ENCODE measurements around the gene TACR1.
"Not testable (repeated sequence)": the region's sequence is repeated elsewhere in the genome, so short reads cannot be mapped to it uniquely, and the experiment has no call there.

Gene TACR1

DNA sequence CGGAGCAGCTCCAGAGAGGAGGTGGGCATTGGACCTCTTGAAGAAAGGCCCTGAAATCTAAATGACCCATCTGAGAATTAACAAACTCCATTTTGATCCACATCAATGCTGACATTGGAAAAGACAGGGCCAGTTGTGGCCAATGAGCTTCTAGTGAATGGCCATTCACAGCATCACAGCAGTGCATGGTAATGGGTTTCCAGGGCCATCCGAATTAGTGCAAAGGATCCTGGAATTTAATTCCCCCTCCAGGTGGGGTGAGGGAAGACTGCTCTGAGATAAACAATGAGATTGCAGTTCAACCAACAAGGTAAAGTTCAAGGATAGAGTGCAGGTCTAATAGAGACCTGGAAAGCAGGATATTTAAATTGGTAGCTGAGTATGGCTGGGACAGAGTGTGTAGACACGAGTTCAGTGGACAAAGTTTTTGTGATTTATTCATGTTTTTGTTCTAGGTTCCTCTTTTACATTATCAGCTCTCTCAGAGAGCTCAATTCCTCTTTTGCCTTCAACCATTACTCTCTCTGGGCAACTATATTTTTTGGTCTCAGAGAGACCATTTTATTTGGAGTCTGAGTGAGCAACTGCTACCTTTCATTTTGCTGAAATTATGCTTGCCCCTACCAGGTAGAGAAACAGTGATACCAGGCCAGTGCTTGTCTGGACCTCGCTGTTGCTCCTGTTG, 5.0 kb downstream of the TACR1 start:
- FAIRE-seq = no peak

DNA sequence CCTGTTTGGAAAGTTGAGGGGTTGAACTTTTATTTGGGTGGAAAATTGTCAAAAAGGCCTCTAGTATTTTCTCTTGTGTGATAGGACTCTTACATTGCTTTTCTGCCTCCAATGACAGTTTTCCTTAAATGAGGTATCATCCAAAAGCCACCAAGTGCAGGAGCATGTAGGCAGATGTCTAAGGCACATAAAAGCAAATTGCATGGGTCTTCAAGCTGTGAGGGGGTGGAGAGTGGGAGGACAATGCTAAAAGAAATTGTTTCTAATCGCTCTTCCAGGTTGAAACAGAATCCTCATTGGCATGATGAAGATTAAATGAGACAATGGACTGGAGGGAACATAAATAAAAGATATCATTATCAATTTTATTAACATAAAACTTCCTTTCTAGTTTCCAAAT, 6.8 kb downstream of the TACR1 start:
- no peak for FAIRE-seq

DNA sequence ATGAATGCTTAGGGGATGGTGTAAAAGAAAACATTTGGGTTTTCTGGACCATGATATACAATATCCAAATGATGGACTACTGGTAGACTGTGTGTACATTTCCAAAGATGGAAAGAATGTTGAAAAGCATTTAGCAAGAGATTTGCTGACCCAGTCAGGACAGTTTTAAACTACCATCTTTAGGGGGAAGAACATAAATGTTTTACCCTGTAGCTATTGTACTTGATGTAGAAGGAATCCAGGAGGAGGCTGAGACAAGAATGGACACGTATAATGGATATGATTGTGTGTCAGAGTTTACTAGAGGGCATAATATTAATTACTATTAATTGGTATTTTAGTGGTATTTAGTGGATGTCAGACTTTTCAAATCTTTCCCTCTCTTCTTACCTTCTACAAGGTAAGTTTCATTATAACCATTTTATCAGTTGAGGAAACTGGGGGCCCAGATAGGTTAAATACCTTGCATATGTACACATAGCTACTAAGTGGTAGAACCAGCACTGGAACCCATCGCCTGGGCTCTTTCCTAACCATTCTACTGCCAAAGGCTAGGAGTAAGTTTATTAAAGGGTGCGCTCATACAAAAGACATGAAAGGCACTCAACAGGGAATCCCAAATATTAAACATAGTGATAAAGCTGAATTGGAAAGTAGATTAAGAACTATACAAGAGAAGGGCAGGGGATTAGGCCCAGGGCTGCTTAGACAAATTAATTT, 8.9 kb downstream of the TACR1 start:
- no peak for FAIRE-seq

DNA sequence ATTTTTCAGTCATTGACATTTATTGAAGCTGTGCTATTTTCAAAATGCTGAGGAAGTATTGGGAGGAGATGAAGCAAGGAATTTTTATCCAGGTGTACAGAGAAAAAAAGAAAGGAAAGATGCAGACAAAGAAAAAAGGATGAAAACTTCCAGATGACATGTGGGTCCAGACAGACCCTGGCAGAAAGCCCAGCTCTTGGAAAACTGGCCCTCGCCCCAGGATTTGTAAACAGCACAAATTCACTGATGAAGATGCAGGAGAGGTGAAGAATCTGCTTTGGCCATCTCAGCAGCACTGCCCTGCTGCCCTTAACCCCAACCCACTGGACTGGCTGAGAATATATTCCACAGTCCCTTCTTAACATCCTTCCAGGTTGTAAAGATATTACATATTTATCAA, 12.5 kb downstream of the TACR1 start:
- FAIRE-seq = no peak

DNA sequence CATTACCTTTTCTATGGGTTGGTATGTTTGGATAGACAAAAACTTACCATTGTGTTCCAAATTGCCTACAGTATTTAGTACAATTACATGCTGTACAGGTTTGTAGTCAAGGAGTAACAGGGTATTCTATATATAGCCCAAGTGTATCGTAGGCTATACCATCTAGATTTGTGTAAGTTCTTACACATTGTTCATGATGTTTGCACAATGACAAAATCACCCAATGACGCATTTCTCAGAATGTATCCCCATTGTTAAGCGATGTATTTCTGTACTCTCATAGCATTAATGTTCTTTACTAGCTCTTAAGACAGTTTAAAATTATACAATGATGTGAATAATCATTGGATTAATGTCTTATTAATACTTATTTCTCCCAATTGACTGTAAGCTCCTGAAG, 16.7 kb downstream of the TACR1 start:
- no peak for FAIRE-seq

DNA sequence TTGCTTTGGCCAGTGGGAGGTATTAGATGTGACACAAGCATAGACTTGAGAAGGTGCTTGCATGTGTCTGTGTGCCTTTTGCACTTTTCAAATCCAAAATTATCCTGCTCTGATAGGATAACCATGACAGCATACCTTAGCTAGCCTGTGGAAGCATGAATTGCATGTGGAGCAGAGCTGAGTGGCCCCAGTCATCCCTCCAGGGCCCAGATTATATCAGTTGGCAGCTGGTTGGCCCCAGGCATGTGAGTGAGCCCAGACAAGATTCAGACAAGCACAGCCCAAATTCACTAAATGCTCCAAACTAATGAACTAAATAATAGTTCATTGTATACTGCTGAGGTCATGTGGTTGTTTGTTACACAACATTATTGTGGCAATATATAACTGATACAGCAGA, 18.8 kb downstream of the TACR1 start:
- FAIRE-seq = no peak

DNA sequence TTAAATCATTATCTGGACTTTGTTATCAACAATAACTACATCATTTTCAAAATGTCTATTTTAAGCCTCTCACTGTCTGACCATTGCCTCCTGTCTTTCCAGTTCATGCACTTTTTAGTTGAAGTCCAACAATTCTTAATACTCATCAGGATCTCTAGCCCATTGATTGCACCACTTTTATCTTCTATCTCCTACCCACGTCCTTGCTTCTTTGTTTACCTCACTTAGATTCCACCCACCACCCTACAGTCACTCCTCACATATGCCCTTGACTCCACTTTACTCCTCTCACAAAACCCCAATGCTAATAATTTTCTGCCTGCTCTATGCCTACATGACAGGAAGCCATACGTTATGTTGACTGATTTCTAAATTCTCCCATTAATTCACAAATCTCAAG, 21.9 kb downstream of the TACR1 start:
- no peak for FAIRE-seq

DNA sequence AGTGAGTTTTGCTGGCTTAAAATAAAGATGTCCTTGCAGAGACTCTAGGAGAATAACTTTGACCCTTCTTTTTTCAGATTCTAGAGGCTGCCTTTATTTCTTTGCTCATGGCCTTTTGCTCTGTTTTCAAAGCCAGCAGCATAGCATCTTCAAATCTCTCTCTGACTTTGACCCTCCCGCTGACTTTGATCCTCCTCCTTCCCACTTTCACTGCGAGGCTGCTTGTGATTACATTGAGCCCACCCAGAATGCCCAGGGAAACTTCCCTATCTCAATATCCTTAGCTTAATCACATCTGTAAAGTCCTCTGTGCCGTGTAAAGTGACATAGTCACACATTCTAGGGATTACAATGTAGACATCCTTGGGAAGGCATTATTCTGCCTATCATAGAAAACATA, 23.9 kb downstream of the TACR1 start:
- FAIRE-seq = no peak

DNA sequence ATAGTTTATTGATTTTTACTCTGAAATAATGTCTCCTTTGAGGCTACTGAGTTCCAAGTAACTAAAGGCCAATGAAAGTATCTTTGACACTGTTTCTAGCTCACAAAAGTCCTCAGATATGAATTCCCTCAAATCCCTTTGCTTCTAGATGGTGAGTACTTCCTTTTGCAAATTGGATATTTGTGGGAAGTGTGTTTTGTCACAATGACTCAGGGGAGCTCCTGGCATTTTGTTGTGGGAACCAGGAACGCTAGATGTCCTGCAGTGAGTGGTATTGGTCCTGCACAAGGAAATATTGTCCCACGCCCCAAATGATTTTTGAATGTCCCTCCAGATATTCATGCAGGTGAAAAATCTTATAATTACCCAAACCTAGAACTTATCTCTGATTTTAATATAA, 24.3 kb downstream of the TACR1 start:
- FAIRE-seq = no peak

DNA sequence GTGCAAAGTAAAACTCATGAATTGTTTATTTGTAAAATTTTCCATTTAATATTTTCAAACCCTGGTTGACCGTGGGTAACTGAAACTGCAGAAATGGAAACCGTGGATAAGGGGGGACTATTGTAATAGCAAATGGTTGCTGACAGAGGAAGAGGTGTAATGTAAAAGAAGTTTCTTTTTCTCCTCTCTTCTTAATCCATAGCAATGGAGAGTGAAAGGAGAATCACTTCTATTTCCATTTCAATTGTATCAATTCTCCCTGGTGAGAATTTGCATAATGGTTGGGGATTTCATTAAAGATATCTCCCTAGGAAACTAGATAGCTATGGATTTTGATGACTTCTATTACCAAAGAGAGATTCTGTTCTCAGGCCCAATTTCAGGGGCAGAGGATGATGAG, 24.8 kb downstream of the TACR1 start:
- no peak for FAIRE-seq

DNA sequence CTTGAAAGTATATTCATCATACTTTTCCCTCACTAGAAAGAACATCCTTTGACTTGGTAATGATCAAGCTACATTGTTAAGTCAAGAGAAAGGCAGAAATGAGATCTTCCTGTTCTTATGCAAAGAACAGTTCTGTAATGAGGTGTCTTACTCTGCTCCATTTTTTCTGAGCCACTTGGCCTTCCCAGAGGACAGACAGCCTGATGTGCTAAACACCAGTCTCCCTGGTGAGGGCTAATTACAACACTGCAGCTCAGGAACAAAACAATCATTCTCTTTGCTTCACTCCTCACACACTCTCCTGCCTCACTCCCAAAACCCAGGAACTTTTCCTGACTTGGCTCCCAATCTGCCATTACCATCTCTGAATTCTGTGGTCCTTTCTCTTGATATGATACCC, 25.6 kb downstream of the TACR1 start:
- FAIRE-seq = no peak

DNA sequence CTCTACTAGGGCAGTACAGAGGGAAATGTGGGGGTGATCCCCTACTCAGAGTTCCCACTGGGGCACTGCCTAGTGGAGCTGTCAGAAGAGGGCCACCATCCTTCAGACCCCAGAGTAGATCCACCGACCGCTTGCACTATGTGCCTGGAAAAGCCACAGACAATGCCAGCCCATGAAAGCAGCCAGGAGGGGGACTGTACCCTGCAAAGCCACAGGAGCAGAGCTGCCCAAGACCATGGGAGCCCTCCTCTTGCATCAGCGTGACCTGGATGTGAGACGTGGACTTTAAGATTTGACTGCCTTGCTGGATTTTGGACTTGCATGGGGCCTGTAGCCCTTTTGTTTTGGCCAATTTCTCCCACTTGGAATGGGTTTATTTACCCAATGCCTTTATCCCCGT, 27.9 kb downstream of the TACR1 start:
- not testable (repeated sequence) for FAIRE-seq

DNA sequence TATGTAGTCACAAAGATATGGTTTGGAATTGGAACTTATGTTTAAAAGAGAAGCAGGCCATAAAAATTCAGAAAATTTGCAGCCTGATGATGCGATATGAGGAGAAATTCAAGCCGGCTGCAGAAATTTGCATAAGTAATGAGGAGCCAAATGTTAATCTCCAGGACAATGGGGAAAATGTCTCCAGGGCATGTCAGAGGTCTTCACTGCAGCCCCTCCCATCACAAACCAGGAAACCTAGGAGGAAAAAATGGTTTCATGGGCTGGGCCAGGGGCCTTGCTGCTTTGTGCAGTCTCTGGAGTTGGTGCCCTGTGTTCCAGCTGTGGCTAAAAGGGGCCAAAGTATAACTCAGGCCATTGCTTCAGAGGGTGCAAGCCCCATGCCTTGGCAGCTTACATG, 28.4 kb downstream of the TACR1 start:
- no peak for FAIRE-seq

DNA sequence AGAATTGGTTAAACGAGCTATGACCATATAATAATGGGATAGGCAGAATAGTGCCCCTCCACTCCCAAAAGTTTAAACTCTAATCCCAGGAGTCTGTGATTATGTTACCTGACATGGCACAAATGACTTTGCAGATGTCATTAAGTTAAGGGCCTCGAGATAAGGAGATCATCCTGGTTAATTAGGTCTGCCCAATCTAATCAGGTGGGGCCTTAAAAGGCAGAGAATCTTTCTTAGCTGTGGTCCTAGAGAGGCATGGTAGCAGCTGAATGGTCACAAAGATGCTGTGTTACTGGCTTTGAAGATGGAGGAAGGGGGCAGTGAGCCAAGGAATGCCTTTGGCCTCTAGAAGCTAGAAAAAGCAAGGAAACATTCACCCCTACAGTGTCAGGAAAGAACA, 31.1 kb downstream of the TACR1 start:
- FAIRE-seq = no peak

DNA sequence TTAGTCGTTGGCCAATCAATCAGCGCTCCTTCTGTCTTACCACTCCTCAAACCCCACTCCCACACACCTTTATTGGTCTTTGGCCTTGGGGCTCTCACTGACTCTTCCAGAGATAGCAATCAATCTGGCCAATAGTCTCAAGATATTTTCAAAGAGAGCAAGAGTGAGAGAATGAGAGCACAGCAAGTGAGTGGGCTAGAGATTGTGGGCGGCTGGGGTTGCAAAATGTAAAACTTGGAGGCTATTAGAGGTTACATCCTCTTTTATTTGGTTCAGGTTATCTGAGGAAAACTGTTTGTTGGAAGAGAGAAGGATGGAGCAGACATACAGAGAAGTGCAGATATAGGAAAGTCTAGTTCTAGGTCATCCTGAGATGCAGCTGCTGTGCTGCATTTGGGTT, 32.8 kb downstream of the TACR1 start:
- no peak for FAIRE-seq

DNA sequence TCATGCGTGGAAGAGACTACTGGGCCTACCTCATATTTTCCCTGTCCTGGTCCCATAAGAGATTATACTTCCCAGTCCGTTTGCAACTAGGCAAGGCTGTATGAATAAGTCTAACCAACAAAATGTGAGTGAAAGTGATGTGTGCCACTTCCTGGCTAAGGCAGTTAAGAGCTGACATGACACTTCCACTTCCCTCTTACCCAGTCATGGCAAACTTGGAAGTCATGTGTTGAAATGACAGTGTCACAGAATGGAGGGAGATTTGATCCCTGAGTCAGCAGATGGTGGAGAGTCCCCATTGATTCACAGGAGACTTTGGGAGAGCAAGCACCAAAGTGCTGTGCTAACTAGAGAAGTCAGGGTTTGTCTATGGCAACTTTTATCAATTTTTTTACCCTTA, 36.4 kb downstream of the TACR1 start:
- FAIRE-seq = no peak

DNA sequence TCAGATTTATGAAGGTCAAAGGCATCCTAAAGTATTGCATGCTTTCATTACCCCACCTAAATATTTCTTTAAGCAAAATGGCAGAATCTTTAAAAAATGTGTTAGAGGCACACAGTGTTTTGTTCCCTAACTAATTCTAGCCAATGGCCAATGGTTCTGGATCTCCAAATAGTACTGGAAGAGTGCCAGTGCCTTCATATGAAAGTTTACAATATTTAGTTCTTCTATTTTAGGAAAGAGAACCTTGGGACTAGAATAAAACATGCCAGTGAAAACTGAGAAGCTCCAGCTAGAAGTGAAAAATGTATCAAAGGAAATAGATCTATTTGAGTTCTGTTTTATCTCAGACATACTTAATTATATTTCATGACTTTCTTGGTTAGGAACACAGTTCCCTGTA, 37.1 kb downstream of the TACR1 start:
- no peak for FAIRE-seq

DNA sequence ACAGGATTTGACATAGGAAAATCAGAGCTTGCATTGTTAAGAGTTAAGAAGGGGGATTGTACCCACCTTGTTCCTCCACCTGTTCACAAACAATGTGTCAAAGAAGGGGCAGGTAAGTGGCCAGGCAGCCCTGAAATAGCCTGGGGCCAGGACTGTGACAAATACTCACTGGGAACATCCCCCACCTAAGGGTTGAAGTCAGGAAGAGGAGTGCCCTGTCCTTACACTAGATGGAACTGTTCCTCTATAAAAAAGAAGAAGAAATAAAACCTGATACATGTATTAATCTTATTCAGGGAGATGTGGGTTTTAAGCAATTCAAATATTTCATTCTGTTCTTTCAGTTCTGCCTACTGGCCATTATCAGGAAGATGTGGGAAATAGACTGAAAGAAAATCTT, 41.9 kb downstream of the TACR1 start:
- no peak for FAIRE-seq

DNA sequence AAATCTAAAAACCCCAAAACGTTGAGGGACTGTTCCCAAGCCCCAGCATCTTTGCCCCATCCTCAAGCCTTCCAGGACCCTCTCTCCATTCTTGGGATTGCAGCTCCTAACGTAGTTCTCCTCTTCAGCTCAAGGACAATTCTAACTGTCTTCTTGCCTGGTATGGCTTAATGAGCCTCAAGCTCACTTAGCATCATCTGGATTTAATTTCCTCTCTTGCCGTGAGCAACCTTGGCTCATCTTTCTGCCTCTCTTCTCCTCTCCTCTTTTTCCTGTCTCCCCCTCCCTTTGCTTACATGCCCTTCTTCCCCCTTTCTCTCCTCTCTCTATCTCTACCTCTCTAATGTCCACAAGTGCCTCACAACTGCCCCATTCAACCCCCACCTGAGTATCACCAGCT, 44.2 kb downstream of the TACR1 start:
- FAIRE-seq = no peak

DNA sequence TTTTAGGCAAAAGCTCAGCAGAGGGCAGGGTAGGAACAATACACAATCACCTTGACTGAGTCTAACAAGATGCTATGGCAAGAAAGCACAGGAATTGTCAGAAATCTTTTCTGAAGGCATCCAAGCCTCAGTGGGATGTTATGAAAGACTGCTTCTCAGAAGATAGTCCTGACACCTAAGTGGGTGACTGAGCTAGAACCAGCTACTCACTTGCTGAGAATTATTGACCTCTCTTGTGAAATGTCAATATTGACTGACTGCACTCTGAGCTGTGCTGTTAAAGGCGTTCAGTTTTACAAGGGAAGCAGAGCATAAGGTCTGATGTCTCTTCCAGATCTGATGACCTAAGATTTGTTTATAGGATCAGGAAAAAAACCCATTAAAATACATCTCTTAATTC, 46.1 kb downstream of the TACR1 start:
- FAIRE-seq = no peak

DNA sequence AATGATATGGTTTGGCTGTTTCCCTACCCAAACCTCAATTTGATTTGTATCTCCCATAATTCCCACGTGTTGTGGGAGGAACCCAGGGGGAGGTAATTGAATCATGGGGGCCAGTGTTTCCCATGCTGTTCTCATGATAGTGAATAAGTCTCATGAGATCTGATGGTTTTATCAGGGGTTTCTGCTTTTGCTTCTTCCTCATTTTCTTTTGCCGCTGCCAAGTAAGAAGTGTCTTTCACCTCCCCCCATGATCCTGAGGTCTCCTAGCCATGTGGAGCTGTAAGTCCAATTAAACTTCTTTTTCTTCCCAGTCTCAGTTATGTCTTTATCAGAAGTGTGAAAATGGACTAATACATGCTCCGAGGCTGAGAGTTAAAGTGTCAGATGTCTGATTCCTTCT, 47.1 kb downstream of the TACR1 start:
- not testable (repeated sequence) for FAIRE-seq

DNA sequence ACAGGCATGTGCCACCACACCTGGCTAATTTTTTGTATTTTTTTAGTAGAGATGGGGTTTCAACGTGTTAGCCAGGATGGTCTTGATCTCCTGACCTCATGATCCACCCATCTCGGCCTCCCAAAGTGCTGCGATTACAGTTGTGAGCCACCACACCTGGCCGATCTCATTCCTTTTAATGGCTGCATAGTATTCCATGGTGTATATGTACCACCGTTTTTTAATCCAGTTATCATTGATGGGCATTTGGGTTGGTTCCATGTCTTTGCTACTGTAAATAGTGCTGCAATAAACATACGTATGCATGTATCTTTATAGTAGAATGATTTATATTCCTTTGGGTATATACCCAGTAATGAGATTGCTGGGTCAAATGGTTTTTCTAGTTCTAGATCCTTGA, 51.4 kb downstream of the TACR1 start:
- not testable (repeated sequence) for FAIRE-seq

DNA sequence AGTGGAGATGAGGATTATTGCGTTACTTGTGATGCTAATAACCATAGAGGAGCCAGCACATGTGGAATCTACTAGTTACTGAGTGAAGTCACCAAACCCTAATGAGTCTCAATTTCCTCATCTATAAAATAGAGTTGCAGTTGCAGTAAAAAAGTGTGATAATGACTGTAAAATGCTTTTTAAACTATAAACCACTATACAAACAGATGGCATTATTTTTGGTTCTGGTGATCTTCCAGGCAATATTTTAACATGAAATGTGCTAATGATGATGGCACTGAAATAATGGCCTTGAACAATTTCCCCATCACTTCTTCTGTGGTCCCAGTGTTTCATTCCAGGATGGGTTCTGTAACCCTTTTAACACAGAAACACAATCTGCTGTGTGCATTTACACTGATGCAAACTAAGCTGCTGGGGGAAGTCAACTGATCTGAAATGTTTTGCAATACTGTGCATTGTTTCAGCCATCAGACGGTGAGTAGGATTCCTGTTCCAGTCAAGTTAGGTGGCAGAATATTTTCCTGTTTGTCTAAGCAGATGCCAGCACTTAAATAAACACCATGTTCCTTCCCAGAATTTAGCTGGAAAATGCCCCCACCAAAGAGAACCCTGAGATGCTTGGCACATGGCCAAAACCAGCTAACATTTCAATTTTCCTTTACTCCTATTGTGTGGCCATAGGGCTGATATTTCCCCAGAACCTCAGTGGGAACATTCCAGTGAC, 52.6 kb downstream of the TACR1 start:
- FAIRE-seq = no peak

DNA sequence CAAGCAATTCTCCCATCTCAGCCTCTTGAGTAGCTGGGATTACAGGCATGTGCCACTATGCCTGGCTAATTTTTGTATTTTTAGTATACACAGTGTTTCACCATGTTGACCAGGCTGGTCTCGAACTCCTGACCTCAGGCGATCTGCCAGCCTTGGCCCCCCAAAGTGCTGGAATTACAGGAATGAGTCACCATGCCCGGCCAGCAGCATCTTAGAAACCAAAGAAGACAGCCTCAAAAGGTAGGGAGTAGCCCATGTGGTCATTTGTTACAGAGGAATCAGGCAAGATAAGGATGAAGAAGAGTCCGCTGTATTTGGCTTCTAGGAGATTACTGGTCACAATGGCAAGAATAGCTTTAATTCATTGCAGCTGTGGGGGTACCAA, 53.1 kb downstream of the TACR1 start:
- FAIRE-seq = not testable (repeated sequence)
